Measurements from ENCODE around the gene BABAM2. TPM values are rescaled to one million over a fixed set of nuclear protein-coding genes. Genes with fewer than 3 reads are reported as not detected.

The BABAM2 gene
- total RNA-seq, 2 experiments from 2014 or later: 66.8 to 68.4 TPM

DNA sequence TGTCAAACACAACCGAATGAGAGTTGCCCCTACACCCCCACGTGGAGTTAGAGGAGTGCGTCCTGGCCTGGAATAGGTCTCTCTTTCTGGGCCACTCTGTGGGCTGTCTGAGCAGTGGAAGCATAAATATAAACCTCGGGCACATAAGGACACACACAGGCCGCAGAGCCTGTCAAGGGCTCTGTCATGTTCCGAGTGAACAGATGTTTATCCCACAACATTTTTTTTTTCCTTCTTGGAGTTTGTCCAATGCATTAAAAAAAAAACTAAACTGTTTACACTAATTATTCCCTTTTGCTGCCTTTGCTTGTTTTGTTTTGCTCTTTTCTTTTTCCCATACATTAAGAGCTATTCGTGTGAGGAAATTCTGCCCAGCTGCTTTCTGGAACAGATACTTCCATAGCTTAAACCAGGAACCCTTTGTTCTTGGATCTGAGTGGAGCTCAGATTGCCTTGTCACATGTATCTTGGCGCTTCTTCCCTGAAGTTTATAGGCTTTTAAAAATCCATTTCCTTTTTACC lies 273.8 kb downstream of the BABAM2 start:
- Mint-ChIP-seq H3K4me1 (ENCODE audit: low read depth) (no peaks in the 10 kb centered on the region), H3K36me3 (ENCODE audit: low read depth) (peaks cover 4% of the 10 kb centered on the region), H3K9me3 (no peaks in the 10 kb centered on the region), H3K27ac (no peak overlapping the region), H3K27me3 (no peaks in the 10 kb centered on the region), H3K4me3 (no peak overlapping the region)
- ChIA-PET POLR2A (interaction anchor here (0.6 kb wide), 1 partner anchor 593 kb away, joined by 4 read pairs; no protein-coding TSS in a partner anchor), CTCF (interaction anchor here (1.4 kb wide), 1 partner anchor 9 kb away, joined by 4 read pairs; no protein-coding TSS in a partner anchor)
- DNase-seq (no peak), ATAC-seq (no peak)
- no peak for TF ChIP-seq CTCF (IDR thresholded peaks at IDR 0.05)
- intact Hi-C loops (cut with micrococcal nuclease): no loop called here

DNA sequence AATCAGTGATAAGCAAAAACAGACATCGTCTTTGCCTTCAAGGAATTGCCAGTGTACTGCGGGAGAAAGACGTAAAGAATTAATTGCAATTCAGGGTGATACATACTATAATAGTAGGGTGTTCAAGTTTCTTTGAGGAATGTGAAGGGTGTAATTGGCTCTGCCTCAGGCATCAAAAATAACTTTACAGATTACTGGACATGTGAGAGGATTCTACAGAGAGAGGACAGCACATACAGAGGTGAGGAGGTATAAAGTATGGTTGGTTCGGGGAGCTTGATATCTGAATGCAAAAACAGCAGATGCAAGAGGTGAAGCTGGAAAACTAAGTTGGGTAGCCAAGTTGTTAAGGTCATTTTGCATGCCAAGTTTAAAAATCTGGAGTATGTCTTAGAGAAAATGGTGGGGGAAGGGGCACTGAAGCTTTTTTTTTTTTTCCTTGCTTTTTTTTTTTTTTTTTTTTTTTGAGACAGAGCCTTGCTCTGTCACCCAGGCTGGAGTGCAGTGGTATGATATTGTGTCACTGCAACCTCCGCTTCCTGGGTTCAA lies 274.6 kb downstream of the BABAM2 start:
- intact Hi-C loops (cut with micrococcal nuclease): no loop called here
- H3K27ac Mint-ChIP-seq: no peak overlapping the region
- no peak overlapping the region for H3K4me3 Mint-ChIP-seq
- no peak for DNase-seq
- ATAC-seq: no peak
- no peaks in the 10 kb centered on the region for H3K4me1 Mint-ChIP-seq (ENCODE audit: low read depth)
- H3K9me3 Mint-ChIP-seq: no peaks in the 10 kb centered on the region
- TF ChIP-seq CTCF (IDR thresholded peaks at IDR 0.05): no peak
- ChIA-PET POLR2A (interaction anchor here (0.6 kb wide), 1 partner anchor 594 kb away, joined by 4 read pairs; no protein-coding TSS in a partner anchor), CTCF (interaction anchor here (1.4 kb wide), 1 partner anchor 10 kb away, joined by 4 read pairs; no protein-coding TSS in a partner anchor)
- peaks cover 4% of the 10 kb centered on the region for H3K36me3 Mint-ChIP-seq (ENCODE audit: low read depth)
- H3K27me3 Mint-ChIP-seq: no peaks in the 10 kb centered on the region

- intact Hi-C loops (cut with micrococcal nuclease): no loop called here
- TF ChIP-seq CTCF (IDR thresholded peaks at IDR 0.05): no peak
- DNase-seq (no peak), ATAC-seq (no peak)
- no peak overlapping the region for H3K27ac Mint-ChIP-seq
- ChIA-PET POLR2A (no interaction called here), CTCF (no interaction called here)
- H3K4me1 Mint-ChIP-seq (ENCODE audit: low read depth): no peaks in the 10 kb centered on the region
- peaks cover 3% of the 10 kb centered on the region for H3K36me3 Mint-ChIP-seq (ENCODE audit: low read depth)
- no peaks in the 10 kb centered on the region for H3K9me3 Mint-ChIP-seq
- H3K4me3 Mint-ChIP-seq: no peak overlapping the region
- no peaks in the 10 kb centered on the region for H3K27me3 Mint-ChIP-seq
Measured at GRCh38 chr2:28166956-28167355, 276.4 kb downstream of the BABAM2 start.

DNA sequence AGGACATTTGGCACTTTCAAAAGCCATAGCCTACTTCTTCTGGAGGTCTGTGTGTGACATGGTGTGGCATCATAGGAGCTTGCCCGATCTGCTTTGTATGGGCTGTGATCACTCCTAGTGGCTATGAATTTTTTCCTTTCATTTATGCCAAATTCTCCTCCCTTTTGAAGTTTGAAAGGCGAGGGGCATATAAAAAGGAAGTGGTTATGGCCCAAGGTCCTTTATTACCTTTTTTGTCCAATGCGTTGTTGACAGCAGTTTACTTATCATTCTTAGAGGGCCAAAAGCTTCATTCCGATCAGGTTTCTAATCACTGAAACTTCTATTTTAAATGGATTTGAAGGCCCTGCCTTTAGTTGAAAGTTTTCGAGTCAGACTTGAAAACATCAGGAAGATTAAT lies 277.8 kb downstream of the BABAM2 start:
- no peak overlapping the region for H3K4me3 Mint-ChIP-seq
- no peak for DNase-seq
- CTCF ChIA-PET: interaction anchor here (3.1 kb wide), 1 partner anchor 14 kb away, joined by 9 read pairs; no protein-coding TSS in a partner anchor
- no peaks in the 10 kb centered on the region for H3K4me1 Mint-ChIP-seq (ENCODE audit: low read depth)
- H3K27me3 Mint-ChIP-seq: no peaks in the 10 kb centered on the region
- H3K27ac Mint-ChIP-seq: no peak overlapping the region
- POLR2A ChIA-PET: interaction anchor here (1.1 kb wide), 1 partner anchor 27 kb away, joined by 4 read pairs; no protein-coding TSS in a partner anchor
- no peak for TF ChIP-seq CTCF (IDR thresholded peaks at IDR 0.05)
- no peaks in the 10 kb centered on the region for H3K9me3 Mint-ChIP-seq
- intact Hi-C loops (cut with micrococcal nuclease): no loop called here
- peaks cover 3% of the 10 kb centered on the region for H3K36me3 Mint-ChIP-seq (ENCODE audit: low read depth)
- no peak for ATAC-seq

- ATAC-seq: no peak
Measured at GRCh38 chr2:28169492-28169891, 279.0 kb downstream of the BABAM2 start.

More at GRCh38 chr2:28169492-28169891, 279.0 kb downstream of the BABAM2 start:
- DNase-seq: no peak
- Mint-ChIP-seq H3K9me3 (no peaks in the 10 kb centered on the region), H3K4me3 (no peak overlapping the region), H3K36me3 (ENCODE audit: low read depth) (peaks cover 3% of the 10 kb centered on the region), H3K4me1 (ENCODE audit: low read depth) (no peaks in the 10 kb centered on the region), H3K27ac (no peak overlapping the region), H3K27me3 (no peaks in the 10 kb centered on the region)
- POLR2A ChIA-PET: interaction anchor here (0.6 to 1.2 kb wide), 2 partner anchors 28 to 1191 kb away, joined by 3 read pairs; no protein-coding TSS in a partner anchor
- CTCF ChIA-PET: interaction anchor here (1.2 to 3.1 kb wide), 2 partner anchors 15 to 397 kb away, joined by 3 to 9 read pairs; no protein-coding TSS in a partner anchor
- no peak for TF ChIP-seq CTCF (IDR thresholded peaks at IDR 0.05)
- intact Hi-C loops (cut with micrococcal nuclease): no loop called here
